UCSD-AML1 (cell line): Measurements from ENCODE around the gene TYMP.

Experiments used
- DNase-seq: peaks from one replicate; lab custom pipeline; 2025; ENCODE audit not compliant: unreplicated experiment; lab: John Stamatoyannopoulos, UW

TYMP gene, protein sequence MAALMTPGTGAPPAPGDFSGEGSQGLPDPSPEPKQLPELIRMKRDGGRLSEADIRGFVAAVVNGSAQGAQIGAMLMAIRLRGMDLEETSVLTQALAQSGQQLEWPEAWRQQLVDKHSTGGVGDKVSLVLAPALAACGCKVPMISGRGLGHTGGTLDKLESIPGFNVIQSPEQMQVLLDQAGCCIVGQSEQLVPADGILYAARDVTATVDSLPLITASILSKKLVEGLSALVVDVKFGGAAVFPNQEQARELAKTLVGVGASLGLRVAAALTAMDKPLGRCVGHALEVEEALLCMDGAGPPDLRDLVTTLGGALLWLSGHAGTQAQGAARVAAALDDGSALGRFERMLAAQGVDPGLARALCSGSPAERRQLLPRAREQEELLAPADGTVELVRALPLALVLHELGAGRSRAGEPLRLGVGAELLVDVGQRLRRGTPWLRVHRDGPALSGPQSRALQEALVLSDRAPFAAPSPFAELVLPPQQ

DNA sequence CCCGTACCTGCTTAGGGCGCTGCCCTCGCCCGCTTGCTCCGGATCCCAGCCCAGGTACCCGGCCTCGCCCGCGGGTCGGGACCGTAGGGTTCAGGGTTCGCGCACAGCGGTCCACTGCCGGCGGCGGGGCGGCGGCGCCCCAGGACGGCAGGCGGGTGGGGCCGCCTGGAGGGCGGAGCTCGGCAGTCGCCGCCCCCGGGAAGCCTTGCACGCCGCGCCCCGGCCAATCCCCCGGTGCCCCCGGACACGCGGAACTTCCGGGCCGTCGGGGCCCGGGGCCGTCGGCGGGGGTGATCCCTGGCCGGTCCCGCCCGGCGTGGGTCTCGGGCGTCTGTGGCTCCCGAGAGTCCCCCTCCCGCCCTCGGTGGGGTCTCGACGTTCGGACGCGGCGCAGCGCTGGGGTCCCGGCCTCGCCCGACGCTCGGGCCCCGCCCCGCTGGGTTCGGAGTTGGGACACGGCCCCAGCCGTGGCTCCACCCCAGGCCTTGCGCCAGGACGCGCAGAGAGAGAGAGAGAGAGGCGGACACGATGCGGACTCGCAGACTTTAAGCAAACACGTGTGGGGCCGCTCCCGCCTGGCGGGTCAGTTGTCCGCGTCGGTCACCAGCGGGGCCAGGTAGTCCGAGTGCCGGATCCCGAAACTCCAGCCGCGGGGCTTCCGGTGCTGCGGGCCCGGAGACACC, at the start of gene TYMP:
TSS of gene TYMP (minus strand) at position 116 of the 683 bp plus-strand sequence. CDS start 303 bp downstream, outside the sequence.
- DNase-seq: peak; percentile 70

- DNase-seq: no peak
Measured at GRCh38 chr22:50578776-50579310, 49.0 kb upstream of the TYMP start.

- no peak for DNase-seq
Measured at GRCh38 chr22:50577987-50578775, 48.4 kb upstream of the TYMP start, which contains the start of gene CPT1B. CPT1B (minus strand) TSS chr22:50578427; CDS start chr22:50577915, 512 bp downstream.

DNA sequence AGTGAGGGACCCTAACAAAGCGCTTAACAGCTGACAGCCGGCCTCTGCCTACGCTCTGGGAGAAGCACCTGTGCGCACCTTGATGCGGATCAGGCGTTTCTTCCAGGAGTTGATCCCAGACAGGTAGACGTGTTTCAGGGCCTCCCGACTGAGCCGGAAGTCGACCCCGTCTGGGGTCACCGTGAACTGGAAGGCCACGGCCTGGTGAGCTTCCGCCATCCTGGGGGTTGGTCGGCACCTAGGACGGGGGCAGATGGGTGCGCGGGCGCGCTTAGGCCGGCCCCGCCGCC, 47.8 kb upstream of the TYMP start:
- no peak for DNase-seq

DNA sequence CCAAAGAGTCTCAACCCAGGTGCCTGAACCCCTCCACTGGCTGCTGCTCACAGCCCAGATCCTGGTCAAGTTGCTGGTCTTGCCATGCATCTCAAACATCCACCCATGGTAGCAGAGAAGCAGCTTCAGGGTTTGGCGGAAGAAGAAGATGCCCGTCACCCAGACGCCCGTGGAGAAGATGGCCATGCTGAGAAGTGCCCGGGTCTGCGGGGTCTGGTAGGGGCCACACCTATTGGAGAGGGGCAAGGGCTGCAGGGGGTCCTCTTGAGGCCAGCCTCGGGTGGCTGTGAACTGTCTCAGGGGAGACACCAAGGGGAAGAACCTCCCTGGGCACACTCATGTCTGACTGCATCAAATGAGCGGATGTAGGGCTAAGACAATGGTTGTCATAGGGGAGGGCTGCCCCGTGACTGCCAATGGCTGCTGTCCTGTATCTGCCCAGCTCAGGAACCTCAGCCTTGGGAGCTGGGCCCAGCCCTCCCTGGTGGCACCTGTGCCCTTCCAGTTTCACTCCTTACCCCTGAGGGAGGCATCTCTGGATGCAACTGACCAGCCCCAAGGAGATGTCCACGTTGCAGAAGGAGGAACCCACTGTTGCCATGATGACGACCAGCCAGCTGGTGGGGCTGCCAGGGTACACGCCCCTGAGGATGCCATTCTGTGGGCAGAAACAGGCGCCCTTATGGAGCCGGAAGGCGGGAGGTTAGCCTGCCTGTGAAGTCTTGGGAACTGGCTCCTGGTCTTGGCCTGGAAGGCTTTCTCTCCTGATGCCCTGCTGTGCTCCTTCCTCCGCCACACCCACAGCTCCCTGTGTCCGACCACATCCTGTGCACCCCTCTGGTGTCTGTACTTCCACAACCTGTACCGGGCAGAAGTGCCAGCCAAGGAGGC, 47.2 kb upstream of the TYMP start:
- no peak for DNase-seq

- no peak for DNase-seq
Measured at GRCh38 chr22:50576070-50576469, 46.3 kb upstream of the TYMP start.

GRCh38 chr22:50575426-50575941, 45.7 kb upstream of the TYMP start:
- DNase-seq: no peak

GRCh38 chr22:50574383-50574755, 44.6 kb upstream of the TYMP start:
- no peak for DNase-seq

DNA sequence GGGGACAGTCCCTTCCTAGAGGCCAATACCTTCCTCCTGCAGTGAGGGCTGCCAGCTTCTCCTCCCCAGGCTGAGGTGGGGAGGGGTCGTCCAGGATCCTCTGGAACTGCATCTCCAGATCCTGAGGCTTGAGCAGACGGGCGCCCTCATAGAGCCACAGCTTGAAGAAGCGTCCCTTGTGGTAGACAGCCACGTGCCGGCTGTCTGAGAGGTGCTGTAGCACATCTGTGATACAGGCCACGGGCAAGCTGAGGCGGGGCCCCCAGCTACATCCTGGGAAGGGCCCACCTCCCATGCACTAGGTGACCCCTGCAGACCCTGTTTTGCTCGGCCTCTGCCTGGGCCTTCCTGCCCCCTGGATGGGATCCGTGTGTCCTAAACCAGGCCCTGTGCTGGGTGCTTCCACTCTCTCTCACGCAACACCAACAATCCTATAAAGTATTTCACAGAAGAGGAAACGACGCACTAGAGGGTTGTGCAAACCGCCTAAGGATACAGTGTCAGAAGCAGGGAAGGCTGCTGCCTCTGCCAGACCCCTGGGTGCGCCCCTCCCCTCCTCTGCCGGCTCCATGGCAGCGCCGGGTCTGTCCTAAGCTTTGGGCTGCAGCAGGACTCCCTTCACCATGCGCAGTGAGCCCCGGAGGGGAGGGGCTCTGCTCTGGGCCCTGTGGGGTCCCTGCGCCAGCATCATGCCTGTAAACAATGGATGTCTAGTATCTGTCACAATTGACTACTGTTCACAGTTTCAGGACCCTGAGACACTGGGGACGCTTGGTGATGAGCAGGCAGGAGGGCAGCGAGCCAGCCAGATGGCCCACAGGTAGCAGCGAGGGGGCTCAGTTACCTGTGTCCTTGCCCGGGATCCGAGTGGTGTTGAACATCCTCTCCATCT, 43.9 kb upstream of the TYMP start:
- no peak for DNase-seq

DNA sequence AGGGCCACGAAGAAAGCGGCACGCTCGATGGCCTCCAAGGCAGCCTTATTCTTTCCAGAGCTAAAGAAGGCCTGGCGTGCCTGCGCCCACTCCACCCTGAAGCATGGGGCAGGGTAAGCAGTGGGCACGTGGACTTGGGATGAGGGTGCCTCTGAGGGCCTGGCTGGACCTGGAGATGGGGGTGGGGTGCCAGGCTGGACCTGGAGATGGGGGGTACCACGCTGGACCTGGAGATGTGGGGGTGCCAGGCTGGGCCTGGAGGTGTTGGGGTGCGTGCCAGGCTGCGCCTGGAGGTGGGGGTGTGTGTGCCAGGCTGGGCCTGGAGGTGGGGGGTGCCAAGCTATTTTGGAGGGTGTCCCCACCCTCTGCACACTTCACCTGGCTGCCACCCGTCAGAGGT, 43.2 kb upstream of the TYMP start:
- DNase-seq: no peak

- no peak for DNase-seq
Measured at GRCh38 chr22:50571264-50572175, 41.7 kb upstream of the TYMP start.

DNA sequence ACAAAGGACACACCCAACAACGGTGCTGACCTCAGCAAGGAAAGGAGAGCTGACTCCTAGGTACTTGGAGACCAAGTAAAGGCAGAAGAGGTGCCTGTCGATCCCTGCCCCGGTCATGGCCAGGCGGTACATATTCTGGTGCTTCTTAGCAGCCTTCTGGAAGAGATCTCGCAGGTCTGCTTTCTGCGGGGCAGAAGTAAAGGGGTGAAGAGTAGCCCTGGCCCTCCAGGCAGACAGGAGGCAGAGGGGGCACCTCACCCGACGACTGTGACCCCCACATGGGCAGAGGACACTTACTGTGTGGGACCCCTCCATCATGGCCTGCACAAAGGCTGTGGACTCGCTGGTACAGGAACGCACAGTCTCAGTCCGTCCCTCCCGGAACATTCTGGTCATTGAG, 41.0 kb upstream of the TYMP start:
- no peak for DNase-seq

DNA sequence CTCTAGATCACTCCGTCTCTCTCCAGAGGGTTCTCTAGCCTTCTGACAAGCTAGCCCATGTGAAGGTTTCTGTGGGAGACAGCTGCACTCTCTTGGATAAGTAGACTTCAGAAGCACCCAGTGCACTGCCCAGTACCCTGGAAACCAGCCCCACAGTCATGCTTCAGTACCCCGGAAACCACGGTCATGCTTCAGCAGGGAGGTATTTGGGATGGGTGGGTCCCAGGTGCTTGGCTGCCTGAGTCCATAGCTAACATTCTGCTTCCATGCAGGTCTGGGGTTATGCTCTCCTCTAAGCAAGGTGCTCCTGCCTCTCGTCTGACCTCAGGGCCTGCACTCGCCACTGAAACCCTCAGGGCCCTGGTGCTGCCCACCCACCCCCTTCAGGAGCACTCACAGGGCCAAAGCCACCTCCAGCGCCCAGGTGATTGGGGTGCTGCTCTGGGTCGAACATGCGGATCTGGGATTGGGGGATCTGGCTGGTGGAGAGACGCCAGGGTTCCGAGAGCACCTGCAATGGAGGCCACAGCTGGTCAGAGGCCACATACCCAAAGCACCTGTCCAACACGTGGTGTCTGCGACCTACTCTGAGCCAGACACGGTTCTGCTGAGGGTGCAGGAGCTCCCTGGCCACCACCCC, 40.2 kb upstream of the TYMP start:
- DNase-seq: no peak

- DNase-seq: no peak
Measured at GRCh38 chr22:50569041-50569459, 39.2 kb upstream of the TYMP start.

GRCh38 chr22:50568626-50569025, 38.8 kb upstream of the TYMP start:
- DNase-seq: no peak

DNA sequence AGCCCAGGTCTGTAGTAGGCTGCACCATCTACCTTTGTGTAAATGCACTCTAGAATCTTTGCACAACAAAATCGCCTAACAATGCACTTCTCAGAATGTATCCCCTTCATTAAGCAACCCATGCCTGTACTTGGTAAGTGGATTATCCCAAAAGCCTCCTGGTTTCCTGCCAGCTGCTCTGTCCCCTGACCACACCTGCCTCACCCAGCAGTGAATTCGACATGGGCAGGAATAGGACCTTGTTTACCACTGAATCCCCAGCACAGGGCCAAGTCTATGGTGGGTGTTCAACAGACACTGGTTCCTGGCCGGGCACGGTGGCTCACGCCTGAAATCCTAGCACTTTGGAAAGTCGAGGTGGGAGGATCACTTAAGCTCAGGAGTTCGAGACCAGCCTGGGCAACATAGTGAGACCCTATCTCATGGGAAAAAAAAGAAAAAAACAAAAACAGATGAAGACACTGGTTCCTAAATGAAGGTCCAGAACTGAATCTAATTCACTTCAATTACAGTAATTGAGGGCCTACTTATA, 38.0 kb upstream of the TYMP start:
- DNase-seq: no peak

- no peak for DNase-seq
Measured at GRCh38 chr22:50564289-50564688, 34.5 kb upstream of the TYMP start.
